NCI-H82 treated with DMSO at 0.1 percent for 48 hours (cell line): Measurements from ENCODE around the gene MAFF.
A peak's percentile ranks its signal among the peaks of the same experiment; 100 is the strongest.
"Not testable (repeated sequence)": the region's sequence is repeated elsewhere in the genome, so short reads cannot be mapped to it uniquely, and the experiment has no call there.

Experiments used
- DNase-seq: peaks from one replicate; lab custom pipeline; 2025; ENCODE audit not compliant: unreplicated experiment; lab: John Stamatoyannopoulos, UW

MAFF gene

DNA sequence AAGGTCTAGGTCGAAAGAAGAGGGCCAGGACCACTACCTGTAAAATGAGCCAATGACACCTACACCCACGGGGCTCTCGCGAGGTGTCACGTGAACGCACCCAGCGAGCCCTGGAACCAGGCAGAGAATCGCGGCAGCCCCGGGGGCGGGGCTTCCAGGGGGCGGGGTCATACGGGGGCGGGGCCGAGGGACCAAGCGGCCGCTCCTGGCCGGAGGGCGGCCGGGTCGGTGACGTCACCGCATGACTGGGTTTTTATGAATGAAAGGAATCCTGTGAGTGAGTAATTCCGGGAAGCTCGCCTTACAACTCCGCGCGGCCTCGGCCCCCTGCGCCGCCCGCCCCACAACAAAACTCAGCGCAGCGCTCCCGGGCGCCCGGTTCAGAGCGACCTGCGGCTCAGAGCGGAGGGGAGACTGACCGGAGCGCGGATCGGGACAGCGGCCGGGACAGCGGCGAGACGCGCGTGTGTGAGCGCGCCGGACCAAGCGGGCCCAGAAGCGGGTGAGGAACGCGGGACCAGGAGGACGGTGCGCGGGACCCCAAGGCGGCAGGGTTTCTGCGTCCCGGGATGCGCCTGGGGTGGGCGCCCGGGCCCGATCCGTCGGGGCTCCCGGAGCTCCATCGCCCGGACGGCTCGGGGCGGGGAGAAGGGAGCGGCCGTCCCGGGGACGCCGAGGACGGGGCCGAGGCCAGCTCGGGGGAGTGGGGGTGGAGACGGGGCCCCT is at the start of gene MAFF:
TSS of gene MAFF (plus strand) at position 284 of the 726 bp plus-strand sequence. CDS start 11,860 bp downstream, outside the sequence.
- DNase-seq, result peak; percentile 61

- DNase-seq, result peak; percentile 88
Observed at GRCh38 chr22:38153821-38154562, 47.8 kb upstream of the MAFF start.

DNA sequence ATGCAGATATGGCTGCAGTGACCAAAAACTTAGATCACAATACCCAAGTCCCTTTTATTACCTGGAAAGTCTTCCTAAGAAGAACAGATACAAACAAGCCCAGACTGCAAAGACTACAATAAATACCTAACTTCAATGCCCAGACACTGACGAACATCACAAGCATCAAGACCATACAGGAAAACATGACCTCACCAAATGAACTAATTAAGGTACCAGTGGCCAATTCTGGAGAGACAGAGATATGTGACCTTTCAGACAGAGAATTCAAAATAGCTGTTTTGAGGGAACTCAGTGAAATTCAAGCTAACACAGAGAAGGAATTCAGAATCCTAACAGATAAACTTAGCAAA is 47.3 kb upstream of the MAFF start:
- not testable (repeated sequence) for DNase-seq

DNA sequence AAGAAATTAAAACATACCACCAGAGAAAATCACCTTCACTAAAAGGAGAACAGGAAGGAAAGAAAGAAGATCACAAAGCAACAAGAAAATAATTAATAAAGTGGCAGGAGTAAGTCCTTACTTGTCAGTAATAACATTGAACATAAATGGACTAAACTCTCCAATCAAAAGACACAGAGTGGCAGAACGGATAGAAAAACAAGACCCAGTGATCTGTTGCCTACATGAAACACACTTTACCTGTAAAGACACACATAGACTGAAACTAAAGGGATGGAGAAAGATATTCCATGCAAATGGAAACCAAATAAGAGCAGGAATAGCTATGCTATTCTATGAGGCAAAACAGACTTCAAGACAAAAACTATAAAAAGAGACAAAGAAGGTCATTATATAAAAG is 46.1 kb upstream of the MAFF start:
- DNase-seq, result no peak

DNA sequence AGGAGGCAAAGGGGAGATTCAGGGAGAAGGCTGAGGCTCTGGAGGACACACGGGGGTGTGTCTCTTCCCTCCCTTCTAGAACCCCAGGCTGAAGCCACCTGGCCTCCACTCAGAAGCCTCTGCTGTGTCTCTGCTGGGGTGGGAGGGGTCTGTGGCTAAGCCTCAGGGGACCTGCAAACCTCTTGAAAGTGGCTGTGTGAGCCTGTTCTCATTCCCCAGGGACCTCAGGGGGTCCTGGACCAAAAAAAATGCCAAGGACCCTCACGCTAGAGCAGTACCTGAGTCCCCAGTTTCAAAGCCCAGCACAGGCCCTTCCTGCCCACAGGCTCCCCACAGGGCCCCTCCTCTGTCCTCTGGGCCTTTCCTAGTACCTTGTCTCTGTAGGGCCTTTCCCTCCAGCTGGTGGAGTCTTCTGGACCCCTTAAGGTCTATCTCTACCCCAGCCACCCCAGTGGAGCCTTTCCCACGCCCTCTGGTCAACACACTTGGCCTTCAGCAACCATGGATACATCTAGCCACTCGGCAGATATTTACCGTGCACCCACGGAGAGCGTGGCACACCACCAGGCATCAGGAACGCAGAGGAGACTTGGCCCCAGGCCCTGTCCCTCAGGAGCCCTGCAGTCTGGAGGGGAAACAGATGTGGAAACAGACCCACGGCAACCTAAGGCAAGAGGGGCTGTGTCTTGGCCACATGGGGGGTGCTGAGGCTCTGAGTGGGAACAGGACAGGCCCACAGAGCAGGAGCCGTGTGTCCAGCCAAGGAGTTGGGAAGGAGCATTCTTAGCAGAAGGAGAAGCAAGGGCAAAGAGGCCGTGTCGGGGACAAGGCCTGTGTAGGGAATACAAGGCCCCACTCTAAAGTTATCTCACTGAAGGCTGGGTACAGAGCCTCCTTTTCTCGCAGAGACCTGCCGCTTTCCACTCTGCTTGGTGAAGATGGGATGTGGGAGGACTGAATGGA is 38.6 kb upstream of the MAFF start:
- DNase-seq, result no peak

DNA sequence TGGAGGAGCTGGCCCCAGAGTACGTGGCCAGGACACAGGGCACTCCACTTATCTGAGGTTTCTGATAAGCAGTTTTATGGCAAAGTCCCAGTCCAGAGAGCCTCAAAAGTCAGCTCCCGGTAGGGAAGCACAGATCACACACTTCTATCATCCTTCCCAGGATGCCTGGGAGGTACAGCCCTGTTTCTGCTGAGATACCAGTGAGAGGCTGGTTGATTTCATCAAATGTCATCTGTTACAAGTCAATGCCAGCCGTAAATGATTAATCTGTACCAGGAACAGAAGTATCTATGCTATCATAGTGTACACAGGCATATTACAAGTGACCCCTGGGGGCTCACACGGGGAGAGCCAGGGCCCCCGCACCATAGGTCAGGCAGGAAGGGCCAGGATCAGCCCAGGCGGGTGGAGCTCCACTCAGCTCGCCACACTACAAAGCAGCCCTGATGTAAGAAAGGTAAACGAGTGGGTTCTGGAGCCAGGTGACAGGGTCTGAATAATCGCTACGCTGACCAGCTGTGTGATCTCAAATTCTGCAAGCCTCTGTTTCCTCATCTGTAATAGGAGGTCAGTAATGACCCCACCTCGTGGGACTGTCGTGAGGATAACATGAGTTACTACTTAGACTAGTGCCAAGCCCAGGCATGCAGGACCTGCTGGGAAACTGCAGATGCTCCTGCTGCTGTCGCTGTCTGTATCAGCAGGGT is 37.8 kb upstream of the MAFF start:
- no peak for DNase-seq

GRCh38 chr22:38164551-38164918 is 37.3 kb upstream of the MAFF start:
- DNase-seq, result no peak

DNA sequence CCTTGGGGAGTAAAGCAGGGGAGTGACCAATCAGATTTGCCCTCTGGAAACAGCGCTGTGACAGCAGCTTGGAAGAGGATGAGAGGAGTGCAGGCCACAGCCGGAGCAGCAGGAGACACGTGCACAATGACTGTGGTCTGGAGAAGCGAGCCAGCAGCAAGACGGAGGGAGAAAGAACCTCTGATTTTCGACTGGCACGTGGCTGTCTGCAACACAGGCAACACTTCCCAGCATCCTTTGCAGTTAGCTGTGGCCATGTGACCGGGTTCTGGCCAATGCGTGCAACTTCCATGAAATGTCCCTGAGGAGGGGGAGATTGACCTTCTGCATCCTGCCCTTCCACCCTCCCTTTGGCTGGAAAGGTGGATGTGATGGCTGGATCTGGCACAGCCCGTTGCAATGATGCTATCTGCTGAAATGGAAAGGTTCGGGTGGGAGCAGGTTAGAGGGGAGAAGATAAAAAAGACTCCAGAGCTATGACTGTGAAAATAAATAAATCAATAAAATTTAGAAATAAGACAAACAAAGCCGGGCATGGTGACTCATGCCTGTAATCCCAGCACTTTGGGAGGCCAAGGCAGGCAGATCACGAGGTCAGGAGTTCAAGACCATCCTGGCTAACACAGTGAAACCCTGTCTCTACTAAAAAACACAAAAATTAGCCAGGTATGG is 35.7 kb upstream of the MAFF start:
- DNase-seq, result no peak

DNA sequence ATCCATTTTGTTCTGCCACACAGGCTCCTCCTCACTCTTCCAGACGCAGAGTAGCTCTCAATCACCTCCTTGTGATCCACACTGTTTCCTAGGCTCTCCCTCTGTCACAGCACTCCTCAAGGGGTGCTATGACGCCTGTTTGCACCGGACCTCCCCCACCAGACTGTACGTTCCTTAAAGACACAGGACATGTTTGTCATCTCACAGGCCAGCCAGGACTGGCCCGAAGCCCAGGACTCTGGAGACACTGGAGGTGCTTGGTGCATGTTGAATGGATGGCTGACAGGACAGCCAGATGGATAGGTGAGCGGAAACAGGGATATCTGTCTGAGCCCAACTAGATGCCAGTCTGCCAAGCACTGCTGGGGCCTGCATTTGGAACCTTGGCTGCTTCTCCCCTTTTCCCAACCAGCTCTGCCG is 33.8 kb upstream of the MAFF start:
- no peak for DNase-seq

- no peak for DNase-seq
Observed at GRCh38 chr22:38169116-38169515, 32.7 kb upstream of the MAFF start.

- no peak for DNase-seq
Observed at GRCh38 chr22:38170469-38170868, 31.3 kb upstream of the MAFF start.

- no peak for DNase-seq
Observed at GRCh38 chr22:38171927-38172831, 29.6 kb upstream of the MAFF start.

DNA sequence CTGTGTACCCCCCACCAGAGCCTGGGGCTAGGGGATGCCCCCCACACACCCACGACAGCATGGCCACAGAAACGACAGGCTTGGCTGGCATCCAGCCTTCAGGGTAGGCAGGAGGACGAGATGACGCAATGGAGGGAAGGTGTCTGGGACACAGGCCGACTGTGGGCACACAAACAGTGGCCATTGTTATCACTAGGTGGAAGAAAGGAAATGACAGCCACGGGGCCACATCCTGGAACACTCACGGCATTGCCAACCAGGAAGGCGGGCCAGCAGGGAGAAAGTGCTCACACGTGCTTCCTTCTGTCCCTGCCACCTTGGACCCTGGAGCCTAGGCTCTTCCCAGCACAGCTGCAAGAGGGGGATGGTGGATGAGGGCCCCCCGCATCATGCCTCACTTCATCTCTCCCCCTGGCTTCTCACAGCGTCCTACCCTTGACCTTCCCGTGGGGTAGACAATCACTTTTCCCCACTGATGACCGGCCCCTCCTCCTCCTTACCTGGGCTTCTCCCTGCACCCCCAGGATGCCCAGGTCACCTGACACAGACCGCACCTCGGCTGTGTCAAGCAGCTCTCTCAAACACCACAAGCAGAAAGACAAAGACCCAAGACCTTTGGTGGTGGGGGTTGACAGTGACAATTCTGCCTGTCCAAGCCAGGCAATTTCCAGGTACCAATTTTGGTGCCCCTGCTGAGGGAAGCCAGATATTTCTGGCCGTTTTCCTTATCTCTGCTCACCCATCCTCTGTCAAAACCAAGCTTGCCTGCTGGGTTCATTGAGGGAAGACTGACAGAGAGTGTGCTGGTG is 28.8 kb upstream of the MAFF start:
- DNase-seq, result no peak

DNA sequence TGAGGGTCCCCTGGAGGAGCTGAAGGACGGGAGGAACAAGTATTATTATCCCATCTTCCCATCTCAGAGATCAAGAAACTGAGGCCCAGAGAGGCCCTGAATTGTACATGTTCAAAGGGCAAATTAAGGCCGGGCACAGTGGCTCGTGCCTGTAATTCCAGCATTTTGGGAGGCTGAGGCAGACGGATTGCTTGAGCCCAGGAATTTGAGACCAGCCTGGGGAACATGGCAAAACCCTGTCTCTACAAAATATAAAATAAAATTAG is 28.2 kb upstream of the MAFF start:
- DNase-seq, result no peak

DNA sequence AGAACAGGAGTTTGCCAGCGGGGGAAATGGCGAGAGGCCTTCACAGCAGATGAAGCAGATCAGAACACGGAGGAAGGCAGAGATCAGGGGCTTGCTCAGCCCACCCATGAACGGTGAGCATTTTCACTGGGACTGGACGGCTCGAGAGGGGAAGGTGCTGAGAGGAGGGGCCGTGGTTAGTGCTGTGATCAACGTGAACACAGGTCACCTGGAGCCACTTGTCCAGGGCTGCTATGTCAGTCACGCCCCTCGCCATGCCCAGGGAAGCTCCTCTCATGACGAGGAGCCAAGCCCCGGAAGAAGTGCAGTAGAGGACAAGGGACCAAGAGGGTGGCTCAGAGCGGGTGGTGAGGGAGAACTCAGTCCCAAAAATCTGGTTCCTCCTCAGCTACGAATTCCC is 27.2 kb upstream of the MAFF start:
- no peak for DNase-seq

DNA sequence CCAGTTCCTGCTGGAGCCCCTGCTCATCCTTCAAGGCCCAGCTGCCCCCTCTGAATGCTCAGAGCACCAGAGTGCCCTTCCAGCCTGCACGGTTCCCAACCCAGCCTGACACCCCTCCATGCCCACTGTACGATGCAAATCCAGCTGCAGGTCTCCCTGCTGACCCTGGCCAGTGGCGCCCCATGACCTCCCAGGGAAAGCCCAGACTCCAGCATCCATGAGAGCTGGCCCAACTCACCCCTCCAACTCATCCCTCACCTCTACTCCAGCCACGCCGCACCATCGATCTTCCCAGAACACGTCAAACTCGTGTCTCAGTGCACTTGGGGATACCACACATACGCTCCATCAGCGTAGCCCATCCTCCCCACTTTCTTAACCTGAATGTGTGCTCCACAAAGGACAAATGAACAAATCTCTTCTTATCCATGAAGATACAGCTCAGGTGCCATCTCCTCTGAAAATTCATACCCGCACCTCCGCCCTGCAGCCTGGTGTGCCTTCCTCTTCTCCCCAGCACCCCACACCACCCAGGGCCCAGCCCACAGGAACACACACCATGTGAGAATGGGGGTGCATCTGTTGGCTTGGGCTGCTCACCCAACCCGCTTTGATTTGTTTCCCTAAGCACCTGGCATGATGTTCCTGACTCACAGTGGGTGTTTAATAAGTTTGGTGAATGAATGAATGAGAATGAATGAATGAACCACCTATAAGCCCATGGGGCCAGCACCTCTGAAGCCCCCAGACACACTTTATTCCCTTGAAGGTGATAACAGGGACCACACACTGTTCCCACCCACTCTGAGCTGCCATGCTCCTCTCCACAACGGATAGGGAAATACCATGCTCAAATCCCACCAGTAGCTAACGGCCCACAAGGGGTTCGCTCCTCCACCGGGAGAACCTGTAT is 26.3 kb upstream of the MAFF start:
- no peak for DNase-seq

DNA sequence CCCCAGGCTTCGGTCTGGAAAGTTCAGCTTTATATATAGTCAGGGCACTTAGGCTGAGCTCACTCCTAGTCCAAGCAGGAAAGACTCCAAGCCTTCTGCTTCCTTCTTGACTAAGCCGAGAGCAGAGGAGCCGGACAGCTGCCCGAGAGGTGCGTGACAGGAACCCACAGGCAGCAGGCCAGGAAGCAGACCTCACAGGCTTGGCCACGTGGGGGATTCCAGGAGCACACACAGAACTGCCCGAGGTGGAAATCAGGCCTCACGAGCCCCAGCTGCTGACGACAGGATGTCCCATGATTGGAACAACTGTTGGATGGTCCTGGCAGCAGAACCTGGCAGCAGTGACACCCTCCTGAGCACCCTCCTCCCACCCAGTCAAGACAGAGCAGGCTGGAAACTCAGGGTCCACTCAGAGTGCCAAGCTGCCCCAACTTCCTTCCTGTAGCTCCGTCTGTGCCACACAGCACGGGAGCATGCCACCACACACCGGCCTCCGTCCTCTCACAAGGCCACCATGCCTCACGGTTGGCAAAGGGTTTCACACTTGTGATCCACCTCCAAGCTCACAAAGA is 25.5 kb upstream of the MAFF start:
- DNase-seq, result no peak
